ENCODE results near the gene DAB1. TPM values are rescaled to one million over a fixed set of nuclear protein-coding genes. Genes with fewer than 3 reads are reported as not detected.

DAB1 gene
- total RNA-seq, 1 experiment from 2014 or later, result not detected

DNA sequence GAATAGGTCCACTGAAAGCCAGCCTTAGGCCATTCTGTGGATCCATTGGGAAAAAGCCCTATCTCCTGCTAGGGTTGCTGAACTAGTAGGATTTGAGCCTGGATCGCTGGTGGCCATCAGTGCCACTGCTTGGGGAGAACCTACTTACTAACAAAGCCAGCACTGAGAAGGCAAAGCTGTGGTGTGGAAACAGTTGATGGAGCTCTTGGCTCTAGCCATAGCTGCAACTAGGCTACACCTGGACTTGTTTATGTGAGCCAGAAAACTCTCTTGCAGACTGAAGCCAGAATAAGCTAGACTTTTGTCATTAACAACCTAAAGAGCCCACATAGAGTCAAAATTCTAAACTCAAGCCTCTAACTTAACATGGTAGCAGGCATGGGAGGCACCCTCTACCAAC, 20.7 kb downstream of the DAB1 start:
- intact Hi-C loops (cut with micrococcal nuclease), result no loop called here
- CTCF ChIA-PET, result no interaction called here
- no peaks in the 10 kb centered on the region for H3K4me1 ChIP-seq (ENCODE audit: control insufficient read depth in 1 of 2, insufficient read depth in 2 of 2, low read length in 2 of 2)
- no peaks in the 10 kb centered on the region for H3K27me3 ChIP-seq (ENCODE audit: insufficient read depth, low read length)
- RAD21 ChIA-PET (ENCODE audit: low non-redundant PET in 1 of 2, low total read pairs in 2 of 2, uncharacterized antibody in 2 of 2, unreplicated experiment in 2 of 2), result no interaction called here
- DNase-seq (ENCODE audit: low read depth, low spot score), result no peak
- POLR2A ChIA-PET, result no interaction called here
- no peaks in the 10 kb centered on the region for H3K36me3 ChIP-seq (ENCODE audit: control insufficient read depth in 1 of 2, insufficient read depth in 2 of 2, low read length in 2 of 2)
- no peak overlapping the region for H3K27ac ChIP-seq (ENCODE audit: low read depth, low read length)
- TF ChIP-seq, protein P1, sequence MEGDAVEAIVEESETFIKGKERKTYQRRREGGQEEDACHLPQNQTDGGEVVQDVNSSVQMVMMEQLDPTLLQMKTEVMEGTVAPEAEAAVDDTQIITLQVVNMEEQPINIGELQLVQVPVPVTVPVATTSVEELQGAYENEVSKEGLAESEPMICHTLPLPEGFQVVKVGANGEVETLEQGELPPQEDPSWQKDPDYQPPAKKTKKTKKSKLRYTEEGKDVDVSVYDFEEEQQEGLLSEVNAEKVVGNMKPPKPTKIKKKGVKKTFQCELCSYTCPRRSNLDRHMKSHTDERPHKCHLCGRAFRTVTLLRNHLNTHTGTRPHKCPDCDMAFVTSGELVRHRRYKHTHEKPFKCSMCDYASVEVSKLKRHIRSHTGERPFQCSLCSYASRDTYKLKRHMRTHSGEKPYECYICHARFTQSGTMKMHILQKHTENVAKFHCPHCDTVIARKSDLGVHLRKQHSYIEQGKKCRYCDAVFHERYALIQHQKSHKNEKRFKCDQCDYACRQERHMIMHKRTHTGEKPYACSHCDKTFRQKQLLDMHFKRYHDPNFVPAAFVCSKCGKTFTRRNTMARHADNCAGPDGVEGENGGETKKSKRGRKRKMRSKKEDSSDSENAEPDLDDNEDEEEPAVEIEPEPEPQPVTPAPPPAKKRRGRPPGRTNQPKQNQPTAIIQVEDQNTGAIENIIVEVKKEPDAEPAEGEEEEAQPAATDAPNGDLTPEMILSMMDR (IDR thresholded peaks at IDR 0.05 in 2 of 3, conservative IDR thresholded peaks at IDR 0.05 in 1 of 3; ENCODE audit: borderline replicate concordance in 1 of 3, insufficient read depth in 1 of 3, low read depth in 2 of 3, low read length in 2 of 3), result no peak
- no peak for TF ChIP-seq SRF (IDR thresholded peaks at IDR 0.05; ENCODE audit: low read depth)
- TF ChIP-seq, protein P2, sequence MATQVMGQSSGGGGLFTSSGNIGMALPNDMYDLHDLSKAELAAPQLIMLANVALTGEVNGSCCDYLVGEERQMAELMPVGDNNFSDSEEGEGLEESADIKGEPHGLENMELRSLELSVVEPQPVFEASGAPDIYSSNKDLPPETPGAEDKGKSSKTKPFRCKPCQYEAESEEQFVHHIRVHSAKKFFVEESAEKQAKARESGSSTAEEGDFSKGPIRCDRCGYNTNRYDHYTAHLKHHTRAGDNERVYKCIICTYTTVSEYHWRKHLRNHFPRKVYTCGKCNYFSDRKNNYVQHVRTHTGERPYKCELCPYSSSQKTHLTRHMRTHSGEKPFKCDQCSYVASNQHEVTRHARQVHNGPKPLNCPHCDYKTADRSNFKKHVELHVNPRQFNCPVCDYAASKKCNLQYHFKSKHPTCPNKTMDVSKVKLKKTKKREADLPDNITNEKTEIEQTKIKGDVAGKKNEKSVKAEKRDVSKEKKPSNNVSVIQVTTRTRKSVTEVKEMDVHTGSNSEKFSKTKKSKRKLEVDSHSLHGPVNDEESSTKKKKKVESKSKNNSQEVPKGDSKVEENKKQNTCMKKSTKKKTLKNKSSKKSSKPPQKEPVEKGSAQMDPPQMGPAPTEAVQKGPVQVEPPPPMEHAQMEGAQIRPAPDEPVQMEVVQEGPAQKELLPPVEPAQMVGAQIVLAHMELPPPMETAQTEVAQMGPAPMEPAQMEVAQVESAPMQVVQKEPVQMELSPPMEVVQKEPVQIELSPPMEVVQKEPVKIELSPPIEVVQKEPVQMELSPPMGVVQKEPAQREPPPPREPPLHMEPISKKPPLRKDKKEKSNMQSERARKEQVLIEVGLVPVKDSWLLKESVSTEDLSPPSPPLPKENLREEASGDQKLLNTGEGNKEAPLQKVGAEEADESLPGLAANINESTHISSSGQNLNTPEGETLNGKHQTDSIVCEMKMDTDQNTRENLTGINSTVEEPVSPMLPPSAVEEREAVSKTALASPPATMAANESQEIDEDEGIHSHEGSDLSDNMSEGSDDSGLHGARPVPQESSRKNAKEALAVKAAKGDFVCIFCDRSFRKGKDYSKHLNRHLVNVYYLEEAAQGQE (IDR thresholded peaks at IDR 0.05; ENCODE audit: low read depth), result no peak
- TF ChIP-seq EZH2phosphoT487 (IDR thresholded peaks at IDR 0.05; ENCODE audit: borderline replicate concordance), result no peak
- TF ChIP-seq SIN3A (IDR thresholded peaks at IDR 0.05; ENCODE audit: low read depth), result no peak
- no peaks in the 10 kb centered on the region for H3K79me2 ChIP-seq (ENCODE audit: insufficient read depth, low read length)
- no peaks in the 10 kb centered on the region for H3K9me2 ChIP-seq (ENCODE audit: insufficient read depth)
- H3K4me2 ChIP-seq (ENCODE audit: low read length), result no peak overlapping the region
- H3K9ac ChIP-seq (ENCODE audit: low read length), result no peak overlapping the region
- BruUV-seq (replicated peaks), result no TSS peak
- H4K20me1 ChIP-seq (ENCODE audit: insufficient read depth), result no peaks in the 10 kb centered on the region
- H3K4me3 ChIP-seq (replicated peaks in 1 of 2; ENCODE audit: low read depth in 1 of 2, low read length in 2 of 2), result no peak overlapping the region
- H3K9me3 ChIP-seq (ENCODE audit: control insufficient read depth in 1 of 2, insufficient read depth in 1 of 2, low read depth in 1 of 2, low read length in 2 of 2), result no peaks in the 10 kb centered on the region
- no peak overlapping the region for H2AFZ ChIP-seq (ENCODE audit: low read depth, low read length, poor library complexity, severe bottlenecking)
- no peak for ATAC-seq

Data from HCT116 (cell line).